ENCODE results near the gene COX7A2.
A peak's percentile ranks its signal among the peaks of the same experiment; 100 is the strongest.

Gene COX7A2

DNA sequence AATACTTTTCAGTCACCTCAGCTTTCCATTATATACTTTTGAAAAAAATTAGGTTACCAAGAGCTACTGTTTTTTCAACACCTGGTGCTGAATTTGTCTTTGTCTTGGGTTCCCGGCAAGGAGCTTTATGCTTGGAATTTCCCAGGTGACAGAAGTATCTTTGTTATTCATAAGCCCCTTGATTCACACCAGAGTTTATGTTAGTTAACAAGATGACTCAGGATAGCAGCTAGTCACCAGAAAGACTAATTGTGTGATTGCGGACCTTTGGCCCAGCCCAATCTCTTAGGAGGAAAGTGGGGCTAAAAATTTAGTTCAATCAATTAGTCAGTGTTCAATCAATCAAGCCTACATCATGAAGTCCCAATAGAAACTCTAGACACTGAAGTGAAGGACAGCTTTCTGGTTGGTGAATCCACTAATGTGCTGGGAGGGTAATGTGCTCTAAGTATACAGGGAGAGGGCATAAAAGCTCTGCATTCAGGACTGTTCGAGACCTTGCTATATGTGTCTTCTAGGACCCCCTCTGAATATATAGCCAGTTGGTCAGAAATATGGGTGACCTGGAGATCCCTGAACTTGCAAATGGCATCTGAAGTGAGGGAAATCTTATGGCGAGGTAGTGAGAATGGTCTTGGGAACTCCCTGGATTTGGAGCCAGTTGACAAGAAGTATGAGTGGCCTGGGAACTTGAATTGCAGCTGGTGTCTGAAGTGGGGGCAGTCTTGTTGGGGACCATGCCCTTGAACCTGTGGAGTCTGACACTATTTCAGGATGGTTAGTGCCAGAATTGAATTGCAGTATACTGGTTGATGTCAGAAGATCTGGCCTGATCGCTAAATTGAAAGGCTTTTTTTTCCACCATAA lies 24.8 kb upstream of the COX7A2 start:
- no peak for DNase-seq

DNA sequence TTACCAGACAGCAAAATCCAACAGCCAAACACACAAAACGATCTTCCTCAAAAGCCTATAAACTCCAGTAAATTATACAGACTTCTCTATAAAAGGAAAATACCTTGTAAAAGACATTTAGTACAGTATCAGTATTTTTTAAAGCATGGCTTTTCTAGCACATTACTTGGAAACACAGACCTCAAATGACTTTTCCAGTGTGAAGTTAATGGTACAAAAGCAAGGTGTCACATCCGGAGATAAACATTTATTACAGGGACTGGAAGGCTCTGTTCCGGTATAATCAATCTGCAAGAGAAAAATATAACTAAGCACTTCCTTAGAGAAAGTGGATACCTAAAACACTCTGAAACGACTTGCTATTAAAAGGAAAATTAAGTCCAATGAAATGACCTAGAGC lies 23.9 kb upstream of the COX7A2 start:
- no peak for DNase-seq

DNA sequence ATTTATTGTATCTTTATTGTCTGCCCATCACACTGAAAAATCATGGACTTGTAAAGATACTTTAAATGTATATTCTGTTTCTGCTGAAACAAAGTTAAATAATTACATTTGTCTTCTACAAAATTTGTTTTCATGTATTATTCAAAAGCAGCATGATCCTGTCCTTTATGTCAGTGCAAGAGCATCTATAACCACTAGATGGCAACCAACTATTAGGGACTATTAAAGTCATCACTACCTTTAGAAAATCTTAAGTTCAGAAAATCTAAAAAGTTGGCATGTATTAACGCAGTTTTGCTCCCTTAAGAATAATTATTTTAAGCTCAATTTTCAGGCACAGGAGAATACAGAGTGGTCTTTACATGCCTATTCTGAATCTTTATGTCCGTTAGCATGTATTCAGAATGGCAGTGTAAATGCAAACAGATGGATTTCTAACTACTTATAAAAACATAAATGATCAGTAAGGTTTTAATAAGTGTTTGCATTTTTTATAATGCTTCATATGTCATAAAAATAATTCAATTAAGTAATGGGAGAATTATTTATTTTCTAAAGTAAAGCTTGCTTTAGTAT lies 23.2 kb upstream of the COX7A2 start:
- peak; percentile 64 for DNase-seq

DNA sequence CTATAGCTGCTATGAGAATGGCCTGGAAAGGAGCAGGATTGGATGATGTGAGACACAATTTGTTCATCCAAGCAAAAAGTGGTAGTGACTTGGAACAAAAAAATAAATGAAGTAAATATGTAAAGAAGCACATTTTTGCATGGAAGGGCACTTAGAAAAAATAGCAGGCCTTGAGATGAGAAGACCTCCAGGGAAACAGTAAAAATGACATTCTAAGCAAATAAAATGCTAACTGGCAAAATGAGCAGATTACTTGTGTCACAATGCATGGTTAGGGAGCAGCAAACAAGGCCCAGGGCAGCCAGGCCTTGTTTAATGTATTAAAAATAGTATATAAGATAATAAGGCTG lies 19.8 kb upstream of the COX7A2 start:
- DNase-seq = no peak

DNA sequence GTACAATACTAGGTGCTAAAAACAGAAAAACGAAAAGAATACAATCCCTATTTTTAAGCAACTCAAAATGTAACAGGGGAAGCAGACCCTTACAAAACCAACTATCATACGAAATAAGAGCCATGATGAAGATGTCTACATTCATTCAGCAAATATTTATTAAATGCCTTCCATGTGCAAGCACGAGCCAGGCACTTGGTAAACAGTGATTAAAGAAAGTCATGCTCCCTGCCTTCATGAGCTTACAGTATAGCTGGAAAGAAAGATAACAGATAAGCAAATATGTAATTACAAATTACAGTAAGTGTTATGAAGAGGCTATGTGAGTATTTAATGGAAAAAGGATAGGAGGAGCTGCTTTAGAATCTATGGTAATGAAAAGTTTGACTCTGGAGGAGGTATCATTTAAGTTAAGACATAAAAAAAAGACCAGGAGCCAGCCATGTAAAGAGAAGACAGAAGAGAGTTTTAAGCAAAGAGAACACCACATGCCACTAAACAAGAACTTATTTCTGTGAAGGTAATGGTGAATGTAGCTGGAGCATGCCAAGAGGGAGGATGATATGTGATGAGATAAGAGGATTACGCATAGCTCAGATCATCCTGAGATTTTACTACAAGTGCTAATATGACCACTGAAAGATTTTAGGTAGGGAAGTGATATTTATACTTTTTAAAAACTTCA lies 19.3 kb upstream of the COX7A2 start:
- no peak for DNase-seq

DNA sequence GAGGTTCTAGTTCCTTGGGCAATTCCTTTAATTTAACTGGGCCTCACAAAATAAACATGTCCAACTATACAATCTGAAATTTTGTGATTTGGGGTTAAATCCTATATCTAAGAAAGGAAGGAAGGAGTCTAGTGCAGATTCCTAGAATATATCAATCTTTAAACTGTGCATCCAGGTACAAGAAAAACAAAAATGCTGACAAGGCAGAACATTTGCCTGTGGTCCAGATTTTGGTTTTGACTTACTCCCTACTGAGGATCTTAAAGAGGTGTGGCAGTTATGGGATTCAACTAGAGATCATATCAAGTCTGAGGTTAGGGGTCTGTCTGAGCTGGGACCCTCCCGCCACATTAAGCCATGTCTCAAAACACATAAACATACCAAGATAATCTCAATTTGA lies 17.7 kb upstream of the COX7A2 start:
- DNase-seq = no peak

DNA sequence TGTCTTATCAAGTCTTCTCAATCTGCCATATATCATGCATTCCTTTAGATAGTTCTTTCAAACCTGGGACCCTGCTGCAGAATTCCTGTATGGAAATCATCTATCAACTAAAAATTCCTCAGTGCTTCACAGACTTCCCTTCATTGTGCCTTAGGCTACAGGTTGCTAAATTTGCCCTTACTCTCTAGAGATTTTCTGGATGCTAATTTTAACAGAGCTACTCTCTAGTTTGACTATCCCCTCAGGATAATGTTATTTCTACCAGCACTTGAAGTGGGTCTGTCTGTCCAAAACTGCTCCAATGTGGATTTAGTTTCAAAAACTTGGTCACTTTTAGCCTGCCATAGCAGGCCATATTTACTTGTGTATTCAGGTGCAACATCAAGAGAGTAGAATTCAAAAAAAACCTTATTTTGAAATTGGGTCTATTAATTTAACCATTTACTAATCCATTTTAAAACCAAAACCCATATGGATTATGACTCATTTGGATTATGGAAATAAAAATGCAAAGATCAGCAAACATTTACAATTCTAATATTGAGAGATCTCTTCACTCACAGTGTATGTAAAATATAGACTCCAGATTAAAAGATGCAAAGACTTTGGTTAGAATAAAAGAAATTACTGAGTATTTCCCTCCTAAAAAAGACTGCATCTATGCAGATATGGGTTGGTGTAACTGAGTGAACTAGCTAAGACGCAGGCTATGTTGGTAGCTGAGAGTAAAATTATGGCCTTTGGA lies 13.9 kb upstream of the COX7A2 start:
- DNase-seq = no peak

DNA sequence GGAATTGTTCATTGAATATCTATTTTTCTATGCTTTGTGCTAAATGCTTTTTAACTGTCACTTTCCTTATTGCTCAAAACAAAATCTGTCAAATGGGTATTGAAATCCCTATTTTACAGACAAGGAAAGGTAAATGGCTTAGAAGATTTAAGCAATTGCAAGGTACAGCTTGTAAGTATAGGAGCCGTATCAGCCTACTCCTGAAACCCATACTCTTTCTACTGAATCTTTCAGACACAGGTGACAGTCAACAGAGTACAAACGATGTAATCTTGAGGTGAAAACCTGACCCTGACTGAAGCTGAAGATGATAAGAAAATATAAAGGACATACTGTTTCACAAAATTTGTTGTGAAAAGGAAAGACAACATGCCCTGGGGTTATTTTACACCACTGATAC lies 7.0 kb upstream of the COX7A2 start:
- DNase-seq = no peak

DNA sequence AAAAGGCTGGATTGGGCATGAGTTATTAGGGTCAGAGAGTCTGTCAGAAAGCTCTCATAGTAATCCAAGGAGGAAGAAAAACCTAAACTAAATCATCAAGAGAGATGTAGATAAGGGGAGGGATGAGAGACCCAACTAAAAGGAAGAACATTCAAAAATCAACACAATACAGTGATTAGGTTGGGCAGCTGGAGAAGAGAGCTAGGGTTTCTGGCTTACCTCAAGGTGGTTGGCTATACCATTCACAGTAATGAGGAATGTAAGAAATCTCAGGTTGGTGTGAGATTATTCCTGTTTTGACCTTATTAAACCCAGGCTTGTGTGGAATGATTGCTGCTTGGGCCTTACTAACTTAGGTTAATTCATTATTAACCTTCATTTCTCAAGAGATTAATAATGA lies 6.2 kb upstream of the COX7A2 start:
- DNase-seq = no peak

DNA sequence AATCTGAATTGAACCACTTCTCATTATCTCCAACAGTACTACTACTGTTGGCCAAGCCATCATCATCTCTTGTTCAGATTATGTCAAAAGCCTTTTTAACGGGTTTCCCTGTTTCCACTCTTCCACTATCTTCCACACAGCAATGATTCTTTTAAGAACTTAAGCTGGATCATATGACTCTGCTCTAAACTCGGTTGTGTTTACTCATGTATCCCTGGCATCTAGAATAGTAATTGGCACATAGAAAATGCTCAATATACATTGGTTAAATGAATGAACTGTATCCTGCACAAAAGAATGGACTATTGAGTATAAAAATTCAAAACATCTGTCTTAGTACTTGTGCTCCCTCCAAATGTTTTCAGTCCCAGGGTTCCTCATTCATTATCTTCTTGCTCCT lies 2.8 kb upstream of the COX7A2 start:
- DNase-seq = no peak

DNA sequence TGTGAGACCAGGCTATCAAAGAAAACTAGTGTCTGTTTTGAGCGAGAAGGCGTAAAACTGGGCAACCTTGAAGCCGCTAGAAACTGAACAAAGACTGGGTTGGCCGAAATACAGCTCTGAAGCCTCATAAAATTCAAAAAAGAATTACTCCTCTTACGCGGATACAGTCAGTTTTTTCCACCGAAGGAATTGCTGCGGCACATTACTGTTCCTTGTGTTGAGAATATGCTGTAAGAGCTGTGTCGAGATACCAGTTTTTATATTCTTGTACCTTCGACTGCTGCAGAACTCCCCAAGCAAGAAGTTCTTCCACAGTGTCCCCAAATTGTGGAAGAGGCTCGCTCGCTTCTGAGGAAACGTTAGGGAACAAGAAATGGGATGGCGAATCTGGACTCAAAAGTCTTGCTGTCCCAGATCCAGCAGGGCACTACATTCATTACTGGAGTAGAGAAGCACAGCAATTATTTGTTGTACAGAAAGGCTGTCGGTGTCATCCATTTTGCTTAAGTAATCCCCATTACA lies 523 bp upstream of the COX7A2 start:
- no peak for DNase-seq

DNA sequence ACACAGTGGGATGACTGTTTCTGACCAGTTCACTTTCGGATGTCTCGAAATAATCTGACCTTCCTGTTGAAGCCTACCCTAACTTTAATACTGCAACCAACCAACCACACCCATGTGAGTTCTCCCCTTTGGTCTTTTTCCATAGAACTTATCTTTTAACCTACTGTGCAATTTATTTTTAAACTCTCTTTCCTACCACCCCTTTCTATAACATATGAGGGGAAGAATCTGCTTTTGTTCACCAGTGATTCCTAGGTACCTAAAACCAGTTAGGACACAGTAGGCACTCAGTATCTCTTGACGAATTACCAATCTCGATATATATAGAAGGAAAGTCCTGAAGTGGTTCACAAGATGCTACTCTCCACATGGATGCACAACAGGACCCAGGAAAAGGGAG lies 7.0 kb downstream of the COX7A2 start:
- no peak for DNase-seq

DNA sequence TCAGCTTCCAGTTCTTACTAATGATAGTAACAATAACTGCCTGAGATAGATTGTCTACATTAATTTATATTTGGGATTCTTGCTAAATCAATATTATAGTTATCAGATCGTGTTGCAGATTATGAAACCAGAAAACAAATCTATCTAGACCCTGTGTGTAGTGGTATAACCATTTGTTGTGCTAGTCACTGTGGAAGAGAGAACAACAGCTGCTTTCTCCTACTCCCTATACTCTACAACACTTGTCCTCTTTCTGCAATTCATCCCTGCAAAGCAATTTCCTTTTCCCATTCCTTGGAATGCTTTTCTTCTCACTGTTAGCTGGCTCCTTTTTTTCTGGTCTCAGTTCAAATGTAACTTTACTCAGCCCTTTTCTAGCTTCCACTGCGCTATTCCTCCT lies 8.3 kb downstream of the COX7A2 start:
- DNase-seq = no peak

DNA sequence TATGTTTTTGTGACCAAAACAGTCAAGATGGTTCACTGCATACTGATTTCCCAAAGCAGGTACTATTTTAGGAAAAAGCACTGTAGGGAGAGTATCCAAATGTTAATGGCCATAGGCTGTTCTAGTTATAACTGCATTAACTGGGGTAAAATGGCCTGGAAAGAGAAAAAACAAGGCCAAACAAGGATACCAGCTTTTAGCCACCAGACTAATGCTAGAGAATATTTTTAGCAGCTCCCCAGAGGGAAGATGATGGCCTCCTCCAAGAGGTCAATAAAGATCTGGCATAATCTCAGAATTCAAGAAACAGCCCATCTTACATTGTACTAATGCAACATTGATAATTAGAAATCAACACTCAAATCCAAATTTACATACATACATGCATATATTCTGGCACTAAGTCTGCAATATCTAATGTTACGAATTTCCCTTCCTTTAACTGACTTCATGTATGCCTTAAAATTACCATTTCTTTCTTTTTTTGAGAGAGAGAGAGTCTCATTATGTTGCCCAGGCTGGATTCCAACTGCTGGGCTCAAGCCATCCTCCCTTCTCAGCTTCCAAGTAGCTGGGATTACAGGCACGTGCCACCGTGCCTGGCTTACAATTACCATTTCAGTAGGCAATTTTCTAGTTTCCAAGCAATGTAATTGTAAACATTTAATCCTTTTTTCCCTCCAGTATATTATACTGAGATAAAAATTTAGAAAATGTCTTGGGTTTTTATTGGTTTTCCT lies 9.3 kb downstream of the COX7A2 start:
- DNase-seq = no peak

DNA sequence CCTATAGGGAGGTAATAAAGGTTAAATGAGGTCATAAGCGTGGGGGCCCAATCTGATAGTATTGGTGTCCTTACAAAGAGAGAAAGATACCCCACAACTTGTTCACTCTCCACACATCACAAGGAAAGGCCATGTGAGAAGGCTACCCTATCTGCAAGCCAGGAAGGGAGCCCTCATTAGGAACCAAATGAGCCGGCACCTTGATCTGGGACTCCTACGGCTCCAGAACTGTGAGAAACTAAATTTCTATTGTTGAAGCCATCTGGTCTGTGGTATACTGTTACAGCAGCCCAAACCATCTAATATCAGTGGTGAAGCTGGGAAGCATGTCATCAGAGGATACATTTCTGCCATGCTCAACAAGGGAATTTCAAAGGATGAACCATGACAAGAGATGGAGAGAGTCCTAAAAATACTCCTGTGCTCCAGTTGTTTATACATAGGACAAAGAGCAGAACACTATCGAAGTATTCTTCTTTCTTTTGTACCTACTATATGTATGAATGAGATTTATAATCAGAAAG lies 10.4 kb downstream of the COX7A2 start:
- DNase-seq = no peak

DNA sequence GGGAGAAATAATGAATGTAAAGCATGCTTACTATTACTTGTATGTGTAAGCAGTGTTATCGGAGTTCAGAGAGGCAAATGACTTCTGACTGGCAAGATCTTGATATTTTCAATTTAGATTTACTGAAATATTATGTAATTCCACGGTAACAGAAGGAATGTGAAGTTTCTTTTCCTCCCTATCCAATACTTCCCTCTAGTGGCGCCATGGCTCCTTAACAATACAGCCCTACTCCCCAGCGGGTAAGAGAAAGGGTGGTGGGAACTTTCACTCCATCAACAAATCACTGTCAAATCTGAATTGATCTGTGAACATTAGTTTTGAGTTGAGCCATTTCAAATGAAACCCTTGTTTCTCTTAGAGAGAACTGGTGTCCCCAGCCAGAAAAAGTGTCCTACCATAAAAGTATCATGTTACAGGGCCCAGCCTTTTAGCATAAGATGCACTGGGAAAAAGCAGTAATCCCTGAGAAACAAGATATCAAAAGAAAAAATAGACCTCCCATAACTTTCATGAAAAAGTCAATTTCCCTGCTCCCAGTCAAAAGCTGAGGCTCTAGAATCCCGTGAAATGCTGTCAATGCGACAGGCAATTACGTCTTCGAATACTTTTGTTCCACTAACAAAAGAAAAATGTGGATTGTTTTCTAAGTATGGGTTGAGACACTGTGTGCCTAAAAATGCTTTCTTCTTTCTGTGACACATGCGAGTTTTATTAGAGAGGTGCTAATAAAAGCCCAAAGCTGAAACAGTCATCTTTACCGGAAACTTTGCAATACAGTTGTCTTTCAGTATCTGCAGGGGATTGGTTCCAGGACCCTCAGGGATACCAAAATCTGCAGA lies 12.9 kb downstream of the COX7A2 start:
- no peak for DNase-seq

DNA sequence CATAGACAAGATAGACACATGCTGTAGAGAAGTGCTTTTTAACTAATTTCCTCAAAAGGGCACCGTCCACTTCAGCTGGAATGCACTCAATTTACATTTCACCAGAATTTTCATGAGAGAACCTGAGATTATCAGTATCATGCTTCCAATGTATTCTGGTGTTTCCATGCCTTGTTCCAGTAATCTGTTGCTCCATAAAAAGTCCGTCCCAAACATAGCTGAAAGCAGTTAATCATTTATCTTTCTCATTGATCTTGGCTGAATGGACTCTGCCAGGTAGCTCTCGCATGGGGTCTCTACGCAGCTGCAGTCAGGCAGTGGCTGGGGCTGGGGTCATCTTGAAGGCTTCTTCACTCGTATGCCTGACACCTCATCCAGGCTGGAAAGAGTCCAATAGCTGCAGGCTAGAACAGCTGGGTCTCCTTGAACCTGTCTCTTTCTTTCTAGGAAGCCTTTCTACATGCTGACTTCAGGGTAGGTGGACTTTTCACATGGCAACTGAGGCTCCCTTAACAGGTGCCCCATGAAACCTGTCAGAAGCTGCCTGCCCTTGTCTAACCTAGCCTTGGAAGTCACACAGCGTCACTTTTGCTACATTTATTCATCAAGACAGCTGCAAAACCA lies 19.2 kb downstream of the COX7A2 start:
- no peak for DNase-seq

DNA sequence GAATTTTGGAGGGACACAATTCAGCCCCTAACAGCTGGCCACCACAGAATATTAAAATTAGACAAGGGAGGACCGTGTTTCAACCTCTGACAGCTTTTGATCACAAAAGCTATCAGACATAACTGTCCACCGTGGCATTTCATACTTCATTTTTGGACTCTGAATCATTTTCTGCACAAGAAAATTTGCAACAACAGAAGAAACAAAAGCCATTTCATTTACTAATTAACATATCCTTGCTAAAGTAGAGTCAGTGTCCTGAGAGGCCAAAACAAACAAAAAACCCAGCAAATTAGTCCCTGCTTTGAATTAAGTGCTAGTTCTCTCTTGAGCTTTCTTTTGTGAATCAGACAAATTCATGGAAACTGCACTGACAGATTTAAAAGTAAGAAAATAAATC lies 20.2 kb downstream of the COX7A2 start:
- no peak for DNase-seq

DNA sequence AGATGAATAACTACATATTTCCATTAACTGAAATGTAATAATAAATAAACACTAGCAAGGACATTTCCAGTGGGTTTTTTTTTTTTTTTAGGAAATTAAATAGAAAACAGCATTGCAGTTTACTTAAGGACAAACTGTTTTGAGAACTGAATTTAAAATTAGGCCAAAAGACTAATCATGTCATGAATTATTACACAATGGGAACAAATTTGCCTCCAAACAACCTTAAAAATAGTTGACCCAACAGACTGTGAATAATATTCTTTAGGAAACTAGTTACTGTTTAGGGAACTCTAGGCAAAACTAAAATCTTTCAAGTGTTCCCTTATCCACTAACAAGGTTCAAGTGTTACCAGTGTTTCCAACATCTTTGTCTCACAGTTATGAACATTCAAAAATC lies 21.3 kb downstream of the COX7A2 start:
- no peak for DNase-seq

DNA sequence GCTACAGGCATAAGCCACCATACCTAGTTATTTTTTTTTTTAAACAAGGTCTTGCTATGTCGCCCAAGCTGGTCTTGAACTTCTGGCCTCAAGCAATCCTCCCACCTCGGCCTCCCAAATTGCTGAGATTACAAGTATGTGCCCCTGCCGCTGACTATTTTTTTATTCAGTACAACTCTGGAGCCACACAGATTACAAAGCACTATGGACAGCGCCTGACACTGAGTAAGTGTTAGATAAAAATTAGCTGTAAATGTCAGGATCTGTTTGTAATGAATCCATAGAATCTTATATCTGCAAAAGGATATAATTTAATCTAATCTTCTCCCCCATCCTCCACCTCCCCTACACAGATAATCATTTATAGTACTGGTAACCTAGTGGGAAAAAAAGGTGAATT lies 22.5 kb downstream of the COX7A2 start:
- no peak for DNase-seq

DNA sequence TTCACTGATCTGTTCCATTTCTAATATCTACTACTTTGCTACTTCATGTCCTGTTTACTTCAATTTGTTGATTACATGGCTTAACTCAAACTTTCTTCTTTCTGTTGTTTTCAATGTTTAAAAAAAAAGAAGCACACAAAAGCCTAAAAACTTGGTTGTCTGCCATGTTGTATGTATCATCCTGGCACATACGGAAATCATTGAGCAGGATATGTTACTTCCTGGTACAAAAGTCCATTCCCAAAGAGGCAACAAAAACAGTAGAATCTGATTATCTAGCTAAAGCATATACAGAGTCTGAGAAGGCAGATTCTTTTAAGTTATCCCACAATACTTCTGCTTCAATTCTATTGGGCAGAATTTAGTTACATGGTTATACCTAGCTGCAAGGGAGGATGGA lies 23.2 kb downstream of the COX7A2 start:
- DNase-seq = no peak
